Esophagus muscularis mucosa (tissue), 4 donors: ENCODE results near the gene MTCH1.

Experiments
- CTCF ChIP-seq, 3 experiments: fragments of 200-600 bp in 2 of 3; fragments of 450-650 bp in 1 of 3; sonication (generic) in 2 of 3; IDR thresholded peaks; one replicate each; pipeline ENCODE4 v1.5.1; 2017 to 2019; ENCODE audit warnings: antibody characterized with exemption in 3 of 3, mild to moderate bottlenecking in 2 of 3, moderate library complexity in 1 of 3
- EP300 ChIP-seq: sonication (generic); formaldehyde crosslinking; IDR thresholded peaks from one replicate; pipeline ENCODE4 v1.6.1; 2017; ENCODE audit warnings: antibody characterized with exemption
- POLR2A ChIP-seq: fragments of 450-650 bp; IDR thresholded peaks from one replicate; pipeline ENCODE4 v1.6.1; 2017; ENCODE audit warnings: antibody characterized with exemption, moderate library complexity, mild to moderate bottlenecking, low read depth

GRCh38 chr6:36963451-36964290, 22.3 kb downstream of the MTCH1 start:
- TF ChIP-seq CTCF (IDR thresholded peaks at IDR 0.05) (no peak), POLR2A (no peak), EP300 (no peak)
